ENCODE data around the gene ITGA1.

- TF ChIP-seq CTCF (IDR thresholded peaks at IDR 0.05; ENCODE audit: low read length): no peak
- TF ChIP-seq EZH2 (optimal IDR thresholded peaks at IDR 0.05; ENCODE audit: low read depth, low read length): no peak
- no peak for TF ChIP-seq EZH2phosphoT487 (IDR thresholded peaks at IDR 0.05; ENCODE audit: low read length)
Measured at GRCh38 chr5:52990528-52990925, 202.8 kb downstream of the ITGA1 start.
